ENCODE results near the gene UBAC2.

The UBAC2 gene

DNA sequence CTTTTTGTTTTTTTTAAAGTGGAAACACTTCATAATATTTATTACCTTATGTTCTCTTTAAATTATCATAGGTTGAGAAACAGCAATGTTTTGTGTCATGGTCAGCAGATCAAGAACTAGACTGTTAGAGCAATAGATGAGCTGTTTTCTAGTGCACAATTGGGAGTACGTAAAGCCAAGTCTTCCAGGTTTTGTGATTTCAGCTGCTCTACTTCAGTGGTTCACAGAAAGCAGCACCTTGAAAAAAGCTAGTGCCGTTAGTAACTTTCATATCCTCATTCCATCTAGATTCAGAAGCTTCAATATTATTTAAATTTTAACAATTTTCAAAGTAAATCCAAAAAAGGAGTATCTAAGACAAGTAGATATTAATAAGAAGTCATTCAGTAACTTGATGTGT is 55.6 kb downstream of the UBAC2 start:
- DNase-seq (ENCODE audit: low read depth) = peak; percentile 5
- no peak overlapping the region for H3K4me3 ChIP-seq (ENCODE audit: low read depth, low read length)
- TF ChIP-seq, protein P1, sequence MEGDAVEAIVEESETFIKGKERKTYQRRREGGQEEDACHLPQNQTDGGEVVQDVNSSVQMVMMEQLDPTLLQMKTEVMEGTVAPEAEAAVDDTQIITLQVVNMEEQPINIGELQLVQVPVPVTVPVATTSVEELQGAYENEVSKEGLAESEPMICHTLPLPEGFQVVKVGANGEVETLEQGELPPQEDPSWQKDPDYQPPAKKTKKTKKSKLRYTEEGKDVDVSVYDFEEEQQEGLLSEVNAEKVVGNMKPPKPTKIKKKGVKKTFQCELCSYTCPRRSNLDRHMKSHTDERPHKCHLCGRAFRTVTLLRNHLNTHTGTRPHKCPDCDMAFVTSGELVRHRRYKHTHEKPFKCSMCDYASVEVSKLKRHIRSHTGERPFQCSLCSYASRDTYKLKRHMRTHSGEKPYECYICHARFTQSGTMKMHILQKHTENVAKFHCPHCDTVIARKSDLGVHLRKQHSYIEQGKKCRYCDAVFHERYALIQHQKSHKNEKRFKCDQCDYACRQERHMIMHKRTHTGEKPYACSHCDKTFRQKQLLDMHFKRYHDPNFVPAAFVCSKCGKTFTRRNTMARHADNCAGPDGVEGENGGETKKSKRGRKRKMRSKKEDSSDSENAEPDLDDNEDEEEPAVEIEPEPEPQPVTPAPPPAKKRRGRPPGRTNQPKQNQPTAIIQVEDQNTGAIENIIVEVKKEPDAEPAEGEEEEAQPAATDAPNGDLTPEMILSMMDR (conservative IDR thresholded peaks at IDR 0.05; ENCODE audit: low read depth, low read length) = no peak

DNA sequence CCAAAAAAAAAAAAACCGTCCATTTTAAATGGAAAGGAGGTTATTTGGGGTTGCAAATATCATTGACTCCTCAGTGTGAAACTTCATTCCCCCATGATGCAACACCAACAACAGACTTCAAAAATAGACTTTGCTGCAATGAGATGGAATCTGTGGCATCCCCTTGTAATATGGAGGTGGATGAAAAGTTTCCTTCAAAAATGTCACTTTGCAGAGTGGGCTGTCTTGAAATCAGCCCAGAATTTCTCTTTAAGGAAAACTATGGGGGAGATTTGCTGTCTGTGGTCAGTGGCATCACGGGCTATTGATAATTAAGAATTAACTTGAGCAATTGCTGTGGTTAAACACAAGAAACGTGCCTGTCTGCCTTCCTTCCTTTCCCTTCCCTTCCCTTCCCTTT is 56.1 kb downstream of the UBAC2 start:
- DNase-seq (ENCODE audit: low read depth) = peak; percentile 79
- TF ChIP-seq, protein P1 (conservative IDR thresholded peaks at IDR 0.05; ENCODE audit: low read depth, low read length) = no peak
- no peak overlapping the region for H3K4me3 ChIP-seq (ENCODE audit: low read depth, low read length)

DNA sequence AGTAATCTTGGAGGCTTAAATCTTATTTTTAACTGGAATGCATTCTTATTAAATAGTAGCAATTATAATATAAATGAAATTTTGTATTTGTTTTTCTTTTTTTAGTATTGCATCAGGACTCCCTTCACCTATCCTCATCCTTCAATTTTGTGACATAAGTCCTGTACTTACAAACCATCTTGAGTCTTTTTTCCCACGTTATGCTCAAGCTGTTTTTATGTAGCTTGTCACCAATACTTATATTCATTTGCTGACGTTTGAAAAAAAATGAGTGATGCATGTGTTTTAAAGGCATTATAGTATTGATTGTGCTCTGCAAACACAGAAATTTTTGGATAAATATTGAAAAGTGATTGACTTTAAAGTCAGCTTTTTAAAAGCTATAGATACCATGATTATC is 56.6 kb downstream of the UBAC2 start:
- H3K4me3 ChIP-seq (ENCODE audit: low read depth, low read length) = no peak overlapping the region
- TF ChIP-seq, protein P1 (conservative IDR thresholded peaks at IDR 0.05; ENCODE audit: low read depth, low read length) = no peak
- no peak for DNase-seq (ENCODE audit: low read depth)

DNA sequence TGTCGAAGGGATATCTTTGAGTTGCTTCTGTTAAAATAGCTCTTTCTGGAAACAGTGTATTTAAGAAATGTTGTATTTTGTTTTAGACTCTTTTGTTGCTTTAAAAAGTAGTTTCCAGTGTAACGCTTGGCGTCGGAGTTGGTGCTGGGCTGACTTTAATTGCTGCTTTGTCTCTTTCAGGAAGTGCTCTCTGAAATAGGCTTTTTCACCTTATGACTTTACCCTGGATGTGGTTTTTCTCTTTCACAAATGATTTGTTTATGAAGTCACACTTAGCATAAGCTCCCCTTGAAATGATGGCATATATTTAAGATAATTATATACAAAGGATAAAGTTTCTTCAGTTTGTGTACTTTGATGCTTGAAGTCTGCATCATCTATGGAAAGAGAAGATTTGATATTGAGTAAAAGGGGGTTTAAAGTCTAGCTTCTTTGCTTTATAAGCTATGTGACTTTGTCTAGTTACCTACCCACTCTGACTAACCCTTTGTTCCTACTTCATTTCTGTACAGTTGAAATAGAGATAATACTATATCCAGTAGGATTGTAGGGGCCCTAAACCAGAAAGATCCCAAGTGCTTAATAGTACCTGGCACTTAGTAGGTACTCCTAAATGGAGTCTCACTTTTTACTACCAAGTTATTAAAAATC is 57.7 kb downstream of the UBAC2 start, which contains the start of gene GPR18:
TSS of gene GPR18 (minus strand) at position 170 of the 651 bp plus-strand sequence. CDS start 2,507 bp downstream, outside the sequence.
- TF ChIP-seq, protein P1 (conservative IDR thresholded peaks at IDR 0.05; ENCODE audit: low read depth, low read length) = no peak

DNA sequence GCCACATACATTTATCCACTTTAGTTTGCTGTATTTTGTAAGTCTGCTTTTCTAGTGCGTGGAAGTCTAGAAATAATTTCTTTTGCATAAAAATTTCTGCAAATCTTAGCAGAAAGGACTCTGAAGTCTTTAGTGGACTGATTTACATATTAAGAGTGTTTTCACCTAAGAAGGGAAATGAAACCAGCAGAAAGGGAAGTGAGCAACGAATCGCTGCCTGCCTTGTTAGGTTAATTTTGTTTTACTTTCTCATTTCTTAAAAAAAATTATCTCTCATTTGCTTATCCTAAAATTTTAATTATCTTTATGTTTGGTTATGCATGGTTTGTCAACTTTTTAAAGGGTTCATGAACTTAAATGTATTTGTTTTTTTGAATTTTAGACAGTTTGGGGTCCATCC is 58.3 kb downstream of the UBAC2 start:
- DNase-seq (ENCODE audit: low read depth) = no peak
- no peak overlapping the region for H3K4me3 ChIP-seq (ENCODE audit: low read depth, low read length)
- TF ChIP-seq, protein P1 (conservative IDR thresholded peaks at IDR 0.05; ENCODE audit: low read depth, low read length) = no peak

More for the DNA sequence above, 57.7 kb downstream of the UBAC2 start, which contains the start of gene GPR18:
- H3K4me3 ChIP-seq (ENCODE audit: low read depth, low read length) = no peak within 1 kb of the TSS
- DNase-seq (ENCODE audit: low read depth) = no peak

DNA sequence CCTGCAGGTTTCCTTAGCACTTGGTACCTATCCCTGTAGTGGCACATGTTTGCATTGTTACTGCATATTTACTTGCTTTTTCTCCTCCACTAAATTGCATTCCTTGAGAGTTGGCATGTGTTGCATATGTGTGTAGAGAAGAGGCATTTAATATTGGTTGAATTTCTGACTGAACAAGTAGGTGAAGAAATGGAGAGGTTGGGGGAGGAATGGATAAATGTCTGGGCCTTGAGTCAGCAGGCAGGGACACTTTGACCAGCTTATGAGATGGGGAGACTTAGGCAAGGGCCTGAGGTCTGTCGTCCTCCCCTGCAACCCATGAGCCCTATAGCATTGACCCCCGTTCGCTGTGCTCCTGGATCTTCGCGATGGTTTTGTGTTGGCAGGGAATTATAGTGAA is 59.6 kb downstream of the UBAC2 start:
- DNase-seq (ENCODE audit: low read depth) = no peak
- TF ChIP-seq, protein P1 (conservative IDR thresholded peaks at IDR 0.05; ENCODE audit: low read depth, low read length) = no peak
- no peak overlapping the region for H3K4me3 ChIP-seq (ENCODE audit: low read depth, low read length)

DNA sequence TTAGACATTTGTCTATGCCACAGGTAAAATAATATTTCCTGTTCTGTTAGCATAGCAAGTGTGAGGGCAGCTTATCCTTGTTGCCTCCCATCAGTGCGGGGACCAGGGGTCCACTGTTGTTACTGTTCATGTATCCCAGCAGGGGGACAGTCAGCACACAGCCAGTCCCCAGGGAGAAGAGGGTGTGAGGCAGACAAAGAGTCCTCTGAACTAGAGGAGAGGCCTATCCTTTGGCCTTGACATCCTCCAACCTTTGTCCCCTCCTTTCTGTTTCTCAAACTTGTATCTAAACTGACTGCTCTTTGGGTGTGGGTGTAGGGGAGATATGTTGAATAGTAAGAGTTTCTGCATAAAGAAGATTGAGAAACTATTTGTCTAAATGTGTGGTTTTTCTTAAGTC is 60.4 kb downstream of the UBAC2 start:
- TF ChIP-seq, protein P1 (conservative IDR thresholded peaks at IDR 0.05; ENCODE audit: low read depth, low read length) = no peak
- no peak for DNase-seq (ENCODE audit: low read depth)
- no peak overlapping the region for H3K4me3 ChIP-seq (ENCODE audit: low read depth, low read length)
